CD4-positive, alpha-beta T cell (primary cell): ENCODE measurements around the gene SNX13. TPM values are rescaled to one million over a fixed set of nuclear protein-coding genes. Genes with fewer than 3 reads are reported as not detected.

ENCODE experiments used
- ATAC-seq: fragments of 200-7000 bp; cut with Tn5 transposase; one replicate; pipeline ENCODE4 v1.10.0; 2022; ENCODE audit warnings: mild to moderate bottlenecking; ENCODE audit not compliant: poor library complexity
- CTCF ChIA-PET: fragments of 350-600 bp; sonication (Branson Sonifier 250); formaldehyde crosslinking; loops from one replicate; lab custom pipeline; 2021; ENCODE audit warnings: antibody characterized with exemption, inconsistent platforms; lab: Charles Lee
- POLR2A ChIA-PET: fragments of 350-600 bp; sonication (Branson Sonifier 250); formaldehyde crosslinking; loops from one replicate; lab custom pipeline; 2021; ENCODE audit warnings: antibody characterized with exemption, inconsistent platforms; lab: Charles Lee
- DNase-seq, 14 experiments: peaks; one replicate each; pipeline ENCODE4 v3.0.0-alpha.2; 2013 to 2020; ENCODE audit warnings: mixed read lengths in 2 of 14
- H3K27ac ChIP-seq, 2 donors: one replicate each; pipeline versions ENCODE4 v1.5.1 to v1.7.0; 2013; ENCODE audit warnings: low read length in 2 of 2, low read depth in 1 of 2, mild to moderate bottlenecking in 1 of 2
- H3K27me3 ChIP-seq, 2 experiments: 1 replicate in 1 of 2; 2 replicates in 1 of 2; pipeline versions ENCODE4 v1.6.1 to v1.7.0; 2013; ENCODE audit warnings: low read length in 2 of 2, control low read depth in 1 of 2, mild to moderate bottlenecking in 1 of 2, moderate library complexity in 1 of 2; ENCODE audit not compliant: insufficient read depth in 2 of 2, control insufficient read depth in 1 of 2
- H3K36me3 ChIP-seq: one replicate; pipeline ENCODE4 v1.6.1; 2013; ENCODE audit warnings: low read length, control low read depth; ENCODE audit not compliant: insufficient read depth
- H3K4me1 ChIP-seq: one replicate; pipeline ENCODE4 v1.6.1; 2013; ENCODE audit warnings: low read length, control low read depth; ENCODE audit not compliant: insufficient read depth
- H3K4me3 ChIP-seq: one replicate; pipeline ENCODE4 v1.5.1; 2013; ENCODE audit warnings: mild to moderate bottlenecking, low read length, moderate library complexity
- H3K9me3 ChIP-seq, 2 experiments: 1 replicate in 1 of 2; 2 replicates in 1 of 2; pipeline versions ENCODE4 v1.6.1 to v1.7.0; 2013; ENCODE audit warnings: low read length in 2 of 2, mild to moderate bottlenecking in 2 of 2, control low read depth in 1 of 2, moderate library complexity in 1 of 2; ENCODE audit not compliant: control insufficient read depth in 1 of 2, insufficient read depth in 1 of 2
- H3K27ac Mint-ChIP-seq: one replicate; pipeline ENCODE4 v1.8.0; 2020; ENCODE audit warnings: mixed read lengths
- H3K27me3 Mint-ChIP-seq: one replicate; pipeline ENCODE4 v1.8.0; 2021; ENCODE audit warnings: mixed read lengths
- H3K36me3 Mint-ChIP-seq: one replicate; pipeline ENCODE4 v1.8.0; 2021; ENCODE audit warnings: low read depth, mixed read lengths
- H3K4me1 Mint-ChIP-seq: one replicate; pipeline ENCODE4 v1.8.0; 2021; ENCODE audit warnings: low read depth, mixed read lengths
- H3K4me3 Mint-ChIP-seq: one replicate; pipeline ENCODE4 v1.8.0; 2020; ENCODE audit warnings: mild to moderate bottlenecking, mixed read lengths
- H3K9me3 Mint-ChIP-seq: one replicate; pipeline ENCODE4 v1.8.0; 2020; ENCODE audit warnings: mixed read lengths
- CTCF ChIP-seq: fragments of 200-600 bp; IDR thresholded peaks from one replicate; pipeline ENCODE4 v1.8.0; 2022; ENCODE audit warnings: antibody characterized with exemption, mild to moderate bottlenecking
- intact Hi-C, 2 experiments: fragments of 100-400 bp; cut with DNase I in 1 of 2; cut with micrococcal nuclease in 1 of 2; formaldehyde crosslinking; loops; one replicate each; pipeline versions ENCODE4 v1.15.1 to v1.9.0; 2023 to 2025; cut with DNase I, micrococcal nuclease
- total RNA-seq, 174 experiments: library from RNA in 2 of 174; stranded (reverse) in 2 of 174; gene quantifications; one replicate each; pipeline ENCODE4 v1.2.3 and lab custom pipeline; 2021 to 2026

SNX13 gene
- total RNA-seq, 2 experiments from 2014 or later: 24.0 to 25.8 TPM

DNA sequence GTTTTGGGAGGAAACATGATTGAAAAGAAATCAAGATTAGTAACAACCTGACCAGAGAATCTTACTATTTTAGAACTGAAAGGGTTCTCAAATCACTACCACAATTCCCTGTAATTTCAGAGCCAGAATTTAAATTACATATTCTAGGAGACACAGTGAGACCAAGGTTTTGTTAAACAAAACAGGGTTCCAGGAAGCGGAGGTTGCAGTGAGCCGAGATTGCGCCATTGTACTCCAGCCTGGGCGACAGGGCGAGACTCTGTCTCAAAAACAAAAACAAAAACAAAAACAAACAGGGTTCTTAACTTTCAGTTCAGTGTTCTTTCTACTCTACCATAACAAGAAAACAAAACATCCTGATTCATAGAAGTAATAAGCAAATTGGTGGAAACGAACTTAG lies 57.6 kb downstream of the SNX13 start:
- Mint-ChIP-seq H3K4me1 (no peaks in the 10 kb centered on the region), H3K4me3 (no peak overlapping the region), H3K9me3 (no peaks in the 10 kb centered on the region), H3K27me3 (no peaks in the 10 kb centered on the region), H3K27ac (no peak overlapping the region), H3K36me3 (peaks cover 88% of the 10 kb centered on the region)
- Histone ChIP-seq H3K4me3 (no peak overlapping the region), H3K27me3 (no peaks in the 10 kb centered on the region), H3K36me3 (peaks cover 30% of the 10 kb centered on the region), H3K4me1 (no peaks in the 10 kb centered on the region), H3K27ac (no peak overlapping the region), H3K9me3 (no peaks in the 10 kb centered on the region)
- ATAC-seq (no peak), DNase-seq (no peak)
- ChIA-PET CTCF (no interaction called here), POLR2A (no interaction called here)
- intact Hi-C loops: no loop called here
- no peak for TF ChIP-seq CTCF

DNA sequence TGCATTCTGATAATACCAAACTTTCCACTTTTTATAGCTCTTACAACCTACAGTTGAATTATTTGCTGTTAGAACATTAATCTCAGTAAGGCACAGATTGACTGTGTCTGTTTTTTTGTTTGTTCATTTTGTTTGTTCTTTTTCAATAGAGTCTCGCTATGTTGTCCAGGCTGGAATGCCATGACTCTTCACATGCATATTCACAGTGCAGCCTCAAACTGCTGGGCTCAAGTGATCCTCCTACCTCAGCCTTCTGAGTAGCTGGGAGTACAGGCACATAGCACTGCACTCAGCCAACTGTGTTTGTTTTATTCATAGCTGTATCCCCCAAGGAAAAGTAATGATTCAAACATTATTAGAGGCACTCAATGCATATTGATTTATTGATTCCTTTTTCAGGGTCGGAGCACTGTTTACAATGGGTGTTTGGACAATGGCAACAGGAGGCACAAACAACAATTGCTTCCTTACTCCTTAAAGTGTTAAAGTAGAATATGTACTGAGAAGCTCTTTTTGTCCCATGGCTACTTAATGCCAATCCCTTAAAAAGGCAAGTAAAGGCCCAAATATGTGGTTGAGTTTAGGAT lies 61.1 kb downstream of the SNX13 start:
- no peak overlapping the region for H3K27ac ChIP-seq
- ChIA-PET CTCF (interaction anchor here (0.9 kb wide), 1 partner anchor 18 kb away, joined by 3 read pairs; no protein-coding TSS in a partner anchor), POLR2A (no interaction called here)
- Mint-ChIP-seq H3K36me3 (peaks cover 74% of the 10 kb centered on the region), H3K9me3 (no peaks in the 10 kb centered on the region), H3K27me3 (no peaks in the 10 kb centered on the region), H3K4me3 (no peak overlapping the region), H3K27ac (no peak overlapping the region), H3K4me1 (no peaks in the 10 kb centered on the region)
- intact Hi-C loops: no loop called here
- H3K4me1 ChIP-seq: no peaks in the 10 kb centered on the region
- DNase-seq (no peak), ATAC-seq (no peak)
- no peaks in the 10 kb centered on the region for H3K9me3 ChIP-seq
- H3K27me3 ChIP-seq: no peaks in the 10 kb centered on the region
- no peak overlapping the region for H3K4me3 ChIP-seq
- no peak for TF ChIP-seq CTCF
- H3K36me3 ChIP-seq: peaks cover 28% of the 10 kb centered on the region

DNA sequence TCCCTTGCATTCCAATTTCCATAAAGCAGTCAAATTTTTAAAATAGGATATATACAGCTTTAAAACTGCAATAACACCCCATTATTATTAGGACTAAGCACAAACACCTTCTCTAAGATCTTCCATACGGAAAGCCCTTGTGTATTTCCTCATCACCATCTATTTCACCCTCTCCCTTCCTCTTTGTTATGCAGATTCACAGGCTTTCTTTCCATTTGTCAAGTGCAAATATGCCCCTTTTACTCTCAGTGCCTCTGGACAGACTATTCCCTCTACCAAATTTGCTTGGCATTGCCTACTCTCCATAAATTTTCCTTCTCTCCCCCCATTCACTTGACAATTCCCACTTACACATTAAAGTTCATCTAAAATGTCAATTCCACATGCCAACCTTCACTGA lies 61.7 kb downstream of the SNX13 start:
- H3K27ac Mint-ChIP-seq: no peak overlapping the region
- ChIA-PET CTCF (interaction anchor here (0.9 kb wide), 1 partner anchor 18 kb away, joined by 3 read pairs; no protein-coding TSS in a partner anchor), POLR2A (no interaction called here)
- no peaks in the 10 kb centered on the region for H3K9me3 ChIP-seq
- no peak for TF ChIP-seq CTCF
- H3K27me3 Mint-ChIP-seq: no peaks in the 10 kb centered on the region
- no peaks in the 10 kb centered on the region for H3K4me1 ChIP-seq
- intact Hi-C loops: no loop called here
- H3K36me3 Mint-ChIP-seq: peaks cover 77% of the 10 kb centered on the region
- DNase-seq: no peak
- no peak overlapping the region for H3K4me3 Mint-ChIP-seq
- no peaks in the 10 kb centered on the region for H3K4me1 Mint-ChIP-seq
- no peak overlapping the region for H3K4me3 ChIP-seq
- no peak overlapping the region for H3K27ac ChIP-seq
- peaks cover 24% of the 10 kb centered on the region for H3K36me3 ChIP-seq
- ATAC-seq: no peak
- H3K9me3 Mint-ChIP-seq: no peaks in the 10 kb centered on the region
- no peaks in the 10 kb centered on the region for H3K27me3 ChIP-seq
